Stimulated activated CD4-positive, alpha-beta T cell treated with anti-CD3 and anti-CD28 coated beads, Interleukin-12 subunit alpha, Interleukin-12 subunit beta, amount 100 ng/mL, for 24 hours (primary cell): ENCODE results near the gene ZNF470.

Source experiments
- DNase-seq, 2 experiments: peaks; one replicate each; pipeline ENCODE4 v3.0.0-alpha.2; 2020; ENCODE audit warnings: low read depth in 2 of 2

Gene ZNF470

GRCh38 chr19:56608274-56608964 lies 41.2 kb downstream of the ZNF470 start:
- no peak for DNase-seq

- DNase-seq, result no peak
Observed at GRCh38 chr19:56611288-56611687, 44.0 kb downstream of the ZNF470 start.

GRCh38 chr19:56612737-56613136 lies 45.5 kb downstream of the ZNF470 start:
- no peak for DNase-seq

- DNase-seq, result no peak
Observed at GRCh38 chr19:56613639-56614038, 46.4 kb downstream of the ZNF470 start.

GRCh38 chr19:56617531-56617930 lies 50.3 kb downstream of the ZNF470 start:
- DNase-seq, result no peak

GRCh38 chr19:56619121-56619520 lies 51.9 kb downstream of the ZNF470 start:
- no peak for DNase-seq

GRCh38 chr19:56622374-56622773 lies 55.1 kb downstream of the ZNF470 start:
- DNase-seq, result no peak

GRCh38 chr19:56623006-56623405 lies 55.7 kb downstream of the ZNF470 start:
- no peak for DNase-seq

GRCh38 chr19:56625708-56626107 lies 58.4 kb downstream of the ZNF470 start:
- DNase-seq, result no peak

GRCh38 chr19:56633021-56633420 lies 65.8 kb downstream of the ZNF470 start:
- no peak for DNase-seq

GRCh38 chr19:56637976-56638555 lies 70.8 kb downstream of the ZNF470 start:
- DNase-seq, result peak in 1 of 2 experiments; percentile 26
